Ishikawa (cell line): ENCODE measurements around the gene RNU7-1.

Experiments used
- CEBPB ChIP-seq: IDR thresholded peaks from 2 replicates; pipeline ENCODE4 v1.6.1; 2012
- EGR1 ChIP-seq: IDR thresholded peaks from 2 replicates; pipeline ENCODE4 v1.6.1; 2012
- EP300 ChIP-seq: IDR thresholded peaks from 2 replicates; pipeline ENCODE4 v1.6.1; 2012; ENCODE audit warnings: borderline replicate concordance
- FOXM1 ChIP-seq: IDR thresholded peaks from 2 replicates; pipeline ENCODE4 v1.6.1; 2012; ENCODE audit warnings: low read depth, borderline replicate concordance
- NFIC ChIP-seq: IDR thresholded peaks from 2 replicates; pipeline ENCODE4 v1.6.1; 2012
- RAD21 ChIP-seq: IDR thresholded peaks from 2 replicates; pipeline ENCODE4 v1.6.1; 2012; ENCODE audit warnings: low read depth
- REST ChIP-seq: IDR thresholded peaks from 2 replicates; pipeline ENCODE4 v1.6.1; 2012; ENCODE audit warnings: low read depth, mild to moderate bottlenecking
- TAF1 ChIP-seq: IDR thresholded peaks from 2 replicates; pipeline ENCODE4 v1.6.1; 2012; ENCODE audit warnings: low read depth, mild to moderate bottlenecking
- TCF12 ChIP-seq: IDR thresholded peaks from 2 replicates; pipeline ENCODE4 v1.6.1; 2012; ENCODE audit warnings: low read depth
- TEAD4 ChIP-seq: IDR thresholded peaks from 2 replicates; pipeline ENCODE4 v1.6.1; 2012
- USF1 ChIP-seq: IDR thresholded peaks from 2 replicates; pipeline ENCODE4 v1.6.1; 2012
- YY1 ChIP-seq: IDR thresholded peaks from 2 replicates; pipeline ENCODE4 v1.6.1; 2012; ENCODE audit warnings: low read depth
- ZBTB7A ChIP-seq: IDR thresholded peaks from 2 replicates; pipeline ENCODE4 v1.6.1; 2012; ENCODE audit warnings: low read depth
- TF ChIP-seq, protein P1 (sequence below): IDR thresholded peaks from 2 replicates; pipeline ENCODE4 v1.6.1; 2012

RNU7-1 gene

DNA sequence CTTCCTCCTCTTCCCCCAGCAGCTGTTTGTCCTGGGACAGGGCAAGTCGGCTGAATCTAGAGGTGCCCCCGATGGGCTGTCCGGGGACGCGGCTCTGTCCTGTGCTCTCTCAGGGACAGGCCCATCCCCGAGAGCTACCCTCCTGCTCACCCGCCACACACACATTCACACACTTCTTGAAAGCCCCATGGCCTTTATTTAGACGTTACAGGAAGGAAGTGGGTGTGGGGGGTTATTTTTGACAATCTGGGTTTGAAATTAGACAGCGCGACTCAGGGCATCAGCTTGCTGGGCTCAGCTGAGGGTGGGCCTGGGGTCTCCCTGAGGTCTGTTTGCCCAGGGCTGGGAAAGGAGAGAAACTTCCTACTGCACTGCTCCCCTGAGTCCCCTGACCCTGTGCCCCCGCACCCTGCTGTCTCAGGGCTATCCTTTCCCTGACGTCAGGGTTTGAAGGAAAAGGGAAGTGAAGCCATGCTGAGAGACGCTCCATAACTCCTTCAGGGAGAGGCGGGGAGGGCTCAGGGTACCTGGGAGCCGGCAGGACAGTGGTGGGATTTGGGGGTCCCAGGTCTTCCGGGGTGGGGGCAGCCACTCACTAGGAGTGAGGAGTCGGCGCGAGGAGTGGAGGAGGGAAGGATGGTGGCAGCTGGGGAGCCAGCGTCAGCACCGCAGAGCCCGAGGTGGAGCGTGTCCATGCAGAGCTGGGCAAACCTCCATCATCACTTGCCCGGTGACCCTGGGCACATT lies 15.6 kb downstream of the RNU7-1 start:
- no peak for TF ChIP-seq YY1
- TF ChIP-seq, protein P1, sequence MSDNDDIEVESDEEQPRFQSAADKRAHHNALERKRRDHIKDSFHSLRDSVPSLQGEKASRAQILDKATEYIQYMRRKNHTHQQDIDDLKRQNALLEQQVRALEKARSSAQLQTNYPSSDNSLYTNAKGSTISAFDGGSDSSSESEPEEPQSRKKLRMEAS: no peak
- no peak for TF ChIP-seq USF1
- no peak for TF ChIP-seq EP300
- no peak for TF ChIP-seq FOXM1
- TF ChIP-seq CEBPB: no peak
- no peak for TF ChIP-seq TAF1
- TF ChIP-seq TCF12: no peak
- no peak for TF ChIP-seq EGR1
- TF ChIP-seq NFIC: no peak
- TF ChIP-seq REST: no peak
- no peak for TF ChIP-seq TEAD4

DNA sequence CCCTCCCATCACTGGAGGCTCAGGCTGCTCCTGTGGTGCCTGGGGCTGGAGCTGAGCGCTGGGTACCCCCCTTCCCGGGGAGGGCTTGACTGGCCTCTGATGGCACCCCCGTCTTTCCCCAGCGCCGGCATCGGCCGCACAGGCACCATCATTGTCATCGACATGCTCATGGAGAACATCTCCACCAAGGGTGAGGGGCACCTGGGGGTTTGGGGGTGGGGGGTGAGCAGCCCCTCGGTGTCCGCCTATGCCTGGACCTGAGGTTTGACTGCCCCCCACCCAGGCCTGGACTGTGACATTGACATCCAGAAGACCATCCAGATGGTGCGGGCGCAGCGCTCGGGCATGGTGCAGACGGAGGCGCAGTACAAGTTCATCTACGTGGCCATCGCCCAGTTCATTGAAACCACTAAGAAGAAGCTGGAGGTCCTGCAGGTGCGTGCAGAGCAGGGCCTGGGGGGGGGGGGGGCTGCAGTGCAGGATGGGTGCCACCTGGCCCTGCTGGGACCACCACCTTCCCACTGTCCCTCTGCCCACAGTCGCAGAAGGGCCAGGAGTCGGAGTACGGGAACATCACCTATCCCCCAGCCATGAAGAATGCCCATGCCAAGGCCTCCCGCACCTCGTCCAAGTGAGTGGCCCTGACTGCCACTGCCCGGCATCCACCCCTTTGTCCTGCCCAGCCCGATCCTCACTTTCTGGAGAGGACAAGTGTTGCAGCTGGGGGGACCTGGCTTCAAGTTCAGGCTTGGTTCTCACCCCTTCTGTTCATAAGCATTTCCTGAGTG lies 16.4 kb downstream of the RNU7-1 start:
- TF ChIP-seq FOXM1 (no peak), TAF1 (no peak), EP300 (no peak), TEAD4 (no peak), REST (no peak), RAD21 (no peak), TCF12 (no peak), EGR1 (no peak), USF1 (no peak), NFIC (no peak), ZBTB7A (no peak), CEBPB (no peak), YY1 (no peak)
- TF ChIP-seq, protein P1: no peak

DNA sequence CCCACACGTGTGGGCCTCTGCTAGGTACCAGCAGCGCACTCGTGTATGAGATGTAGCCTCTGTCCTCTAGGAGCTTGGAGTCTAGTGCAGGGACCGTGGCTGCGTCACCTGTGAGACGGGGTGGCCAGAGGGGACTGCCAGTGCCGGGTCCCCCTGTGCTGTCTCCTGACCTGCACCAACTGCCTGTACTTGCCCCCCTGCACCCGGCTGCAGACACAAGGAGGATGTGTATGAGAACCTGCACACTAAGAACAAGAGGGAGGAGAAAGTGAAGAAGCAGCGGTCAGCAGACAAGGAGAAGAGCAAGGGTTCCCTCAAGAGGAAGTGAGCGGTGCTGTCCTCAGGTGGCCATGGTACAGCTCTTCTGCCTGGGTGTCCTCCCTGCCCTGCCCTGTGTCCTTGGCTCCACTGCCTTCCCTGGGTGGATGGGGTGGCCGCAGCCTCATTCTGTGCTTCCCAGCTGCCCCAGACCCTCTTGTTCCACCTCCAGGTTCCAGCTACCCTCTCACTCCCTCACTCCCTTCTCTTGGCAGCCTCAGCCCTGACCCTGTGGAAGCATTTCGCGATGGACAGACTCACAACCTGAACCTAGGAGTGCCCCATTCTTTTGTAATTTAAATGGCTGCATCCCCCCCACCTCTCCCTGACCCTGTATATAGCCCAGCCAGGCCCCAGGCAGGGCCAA lies 17.1 kb downstream of the RNU7-1 start:
- TF ChIP-seq TCF12: no peak
- TF ChIP-seq RAD21: 0 out of 2 replicates have a peak, but pooled peaks have one; percentile 26

DNA sequence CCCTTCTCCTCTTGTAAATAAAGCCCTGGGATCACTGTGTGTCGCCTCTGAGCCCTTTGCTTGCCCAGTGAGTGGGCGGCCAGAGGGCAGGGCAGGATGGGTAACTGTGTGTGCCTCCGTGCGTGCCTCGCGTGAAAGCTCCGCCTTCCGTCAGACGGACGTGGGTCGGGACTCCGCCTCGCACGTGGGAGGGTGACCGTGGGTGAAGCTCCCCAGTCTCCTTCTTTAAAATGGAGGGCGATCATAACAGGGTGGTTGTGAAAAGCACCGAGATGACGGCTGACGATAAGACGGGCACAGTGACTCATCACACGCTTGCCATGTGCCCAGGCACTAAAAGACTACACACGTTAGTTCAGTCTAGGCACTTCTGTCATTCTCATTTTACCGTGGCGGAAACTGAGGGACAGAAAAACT lies 17.7 kb downstream of the RNU7-1 start:
- TF ChIP-seq EGR1 (peak; percentile 33; the same call in 1 of the 2 replicates), CEBPB (no peak), TAF1 (no peak), EP300 (0 out of 2 replicates have a peak, but pooled peaks have one; percentile 4), RAD21 (no peak)

- TF ChIP-seq YY1 (no peak), FOXM1 (no peak), RAD21 (no peak; the same call in none of the 2 replicates), USF1 (no peak), TCF12 (peak; percentile 45; the same call in 1 of the 2 replicates), CEBPB (no peak)
- TF ChIP-seq, protein P1: peak; percentile 15
Measured at GRCh38 chr12:6961695-6962284, 18.2 kb downstream of the RNU7-1 start.
